CD14-positive monocyte (primary cell): ENCODE results near the gene KCTD5. TPM values are rescaled to one million over a fixed set of nuclear protein-coding genes. Genes with fewer than 3 reads are reported as not detected.

Source experiments
- DNase-seq, 3 donors: peaks; one replicate each; pipeline ENCODE4 v3.0.0-alpha.2; 2011 to 2022
- H2AFZ ChIP-seq: 2 replicates; pipeline ENCODE4 v1.6.0; 2012; ENCODE audit warnings: mild to moderate bottlenecking, low read depth, low read length, inconsistent platforms; ENCODE audit not compliant: insufficient read depth, poor library complexity, severe bottlenecking
- H3K27ac ChIP-seq, 2 donors: 1 replicate in 1 of 2; 2 replicates in 1 of 2; pipeline ENCODE4 v1.5.1; 2012 to 2013; ENCODE audit warnings: low read length in 2 of 2, control low read depth in 1 of 2, inconsistent platforms in 1 of 2, low read depth in 1 of 2, mild to moderate bottlenecking in 1 of 2
- H3K27me3 ChIP-seq, 2 donors: one replicate each; pipeline versions ENCODE4 v1.6.0 to v1.6.1; 2011 to 2013; ENCODE audit warnings: low read length in 2 of 2; ENCODE audit not compliant: control insufficient read depth in 2 of 2, insufficient read depth in 2 of 2
- H3K36me3 ChIP-seq, 2 donors: replicated peaks in 1 of 2; 1 replicate in 1 of 2; 2 replicates in 1 of 2; pipeline versions ENCODE4 v1.5.1 to v1.6.1; 2012 to 2013; ENCODE audit warnings: low read length in 2 of 2, control low read depth in 1 of 2, inconsistent platforms in 1 of 2, mild to moderate bottlenecking in 1 of 2; ENCODE audit not compliant: insufficient read depth in 2 of 2, control insufficient read depth in 1 of 2
- H3K4me1 ChIP-seq, 2 donors: 1 replicate in 1 of 2; 2 replicates in 1 of 2; pipeline versions ENCODE4 v1.5.1 to v1.6.1; 2012 to 2013; ENCODE audit warnings: low read length in 2 of 2, control low read depth in 1 of 2, inconsistent platforms in 1 of 2, mild to moderate bottlenecking in 1 of 2, moderate library complexity in 1 of 2; ENCODE audit not compliant: insufficient read depth in 2 of 2, control insufficient read depth in 1 of 2
- H3K4me2 ChIP-seq: replicated peaks from 2 replicates; pipeline ENCODE3; 2012; ENCODE audit warnings: low read length, moderate library complexity, mild to moderate bottlenecking; ENCODE audit not compliant: poor library complexity, severe bottlenecking; ENCODE audit errors: extremely low read depth
- H3K4me3 ChIP-seq, 3 experiments: fragments of 200-600 bp in 1 of 3; sonication (generic) in 1 of 3; replicated peaks in 1 of 3; 1 replicate in 2 of 3; 2 replicates in 1 of 3; pipeline ENCODE4 v1.5.1; 2011 to 2013; ENCODE audit warnings: low read length in 3 of 3, mild to moderate bottlenecking in 3 of 3, control low read depth in 2 of 3, low read depth in 2 of 3, inconsistent platforms in 1 of 3, moderate library complexity in 1 of 3
- H3K79me2 ChIP-seq: 2 replicates; pipeline ENCODE4 v1.6.0; 2012; ENCODE audit warnings: mild to moderate bottlenecking, control low read depth, inconsistent platforms, low read length, moderate library complexity; ENCODE audit not compliant: insufficient read depth
- H3K9ac ChIP-seq: 2 replicates; pipeline ENCODE4 v1.6.0; 2017; ENCODE audit warnings: low read length, mild to moderate bottlenecking; ENCODE audit not compliant: insufficient read depth, poor library complexity, severe bottlenecking
- H3K9me3 ChIP-seq, 2 donors: replicated peaks in 1 of 2; 1 replicate in 1 of 2; 2 replicates in 1 of 2; pipeline versions ENCODE4 v1.5.1 to v1.6.1; 2012 to 2013; ENCODE audit warnings: low read length in 2 of 2, control low read depth in 1 of 2; ENCODE audit not compliant: control insufficient read depth in 1 of 2, insufficient read depth in 1 of 2
- H4K20me1 ChIP-seq: 2 replicates; pipeline ENCODE4 v1.6.0; 2012; ENCODE audit warnings: mild to moderate bottlenecking, low read length, control low read depth, moderate library complexity; ENCODE audit not compliant: insufficient read depth
- H3K27ac Mint-ChIP-seq, 7 donors: one replicate each; pipeline ENCODE4 v1.8.0; 2020; ENCODE audit warnings: mild to moderate bottlenecking in 7 of 7, mixed read lengths in 7 of 7, moderate library complexity in 6 of 7, inconsistent platforms in 2 of 7
- H3K27me3 Mint-ChIP-seq, 3 donors: one replicate each; pipeline ENCODE4 v1.8.0; 2021 to 2022; ENCODE audit warnings: low read depth in 3 of 3, mild to moderate bottlenecking in 3 of 3, mixed read lengths in 3 of 3, moderate library complexity in 3 of 3, inconsistent platforms in 1 of 3
- H3K36me3 Mint-ChIP-seq, 2 donors: one replicate each; pipeline ENCODE4 v1.8.0; 2020; ENCODE audit warnings: mixed read lengths in 2 of 2, inconsistent platforms in 1 of 2, mild to moderate bottlenecking in 1 of 2
- H3K4me1 Mint-ChIP-seq: one replicate; pipeline ENCODE4 v1.8.0; 2020; ENCODE audit warnings: mild to moderate bottlenecking, mixed read lengths
- H3K4me3 Mint-ChIP-seq, 2 donors: one replicate each; pipeline ENCODE4 v1.8.0; 2020; ENCODE audit warnings: mild to moderate bottlenecking in 2 of 2, mixed read lengths in 2 of 2, moderate library complexity in 1 of 2
- H3K9me3 Mint-ChIP-seq, 7 donors: one replicate each; pipeline ENCODE4 v1.8.0; 2020 to 2022; ENCODE audit warnings: mixed read lengths in 7 of 7, mild to moderate bottlenecking in 6 of 7, moderate library complexity in 6 of 7, inconsistent platforms in 2 of 7
- CTCF ChIP-seq: fragments of 200-600 bp; IDR thresholded peaks from one replicate; pipeline ENCODE4 v1.8.0; 2022; ENCODE audit warnings: antibody characterized with exemption, mild to moderate bottlenecking
- WGBS: methylation state at CpG from one replicate; pipeline ENCODE4 v1.1.5; 2013; ENCODE audit warnings: missing lambda C conversion rate; ENCODE audit not compliant: insufficient coverage; 5-methylcytosine and 5-hydroxymethylcytosine counted together
- intact Hi-C, 2 donors: fragments of 100-400 bp; cut with micrococcal nuclease; formaldehyde crosslinking; loops; one replicate each; pipeline versions ENCODE4 v1.15.0 to v1.15.1; 2023
- polyA plus RNA-seq, 3 donors: library from polyadenylated mRNA; depleted of rRNA in 1 of 3; unstranded in 2 of 3; stranded (reverse) in 1 of 3; fragments of 300-500 nt in 2 of 3; fragments of >200 nt in 1 of 3; fragmentation: Illumina TruSeq in 2 of 3; gene quantifications; 1 replicate in 2 of 3; 2 replicates in 1 of 3; pipeline ENCODE4 v1.2.3, GENCODE V29; 2012 to 2021

Gene KCTD5
- polyA plus RNA-seq, 3 donors: 16.0 to 23.1 (median 21.0) TPM

GRCh38 chr16:2744711-2745110 is 62.4 kb downstream of the KCTD5 start:
- Histone ChIP-seq H3K36me3 (no peaks in the 10 kb centered on the region), H3K4me1 (no peaks in the 10 kb centered on the region), H3K4me2 (no peak overlapping the region), H3K4me3 (no peak overlapping the region), H3K27ac (no peak overlapping the region), H3K9me3 (no peaks in the 10 kb centered on the region), H3K79me2 (no peaks in the 10 kb centered on the region), H3K9ac (no peak overlapping the region), H3K27me3 (no peaks in the 10 kb centered on the region), H4K20me1 (no peaks in the 10 kb centered on the region), H2AFZ (no peak overlapping the region)
- WGBS: 97% methylated on average over 5 of the region's 6 CpGs
- H3K36me3 Mint-ChIP-seq: peaks cover 0 to 4% of the 10 kb centered on the region in 2 donors
- no peaks in the 10 kb centered on the region for H3K4me1 Mint-ChIP-seq
- TF ChIP-seq CTCF: no peak
- intact Hi-C loops: no loop called here
- no peaks in the 10 kb centered on the region for H3K9me3 Mint-ChIP-seq
- DNase-seq: no peak
- H3K4me3 Mint-ChIP-seq: no peak overlapping the region
- peaks cover 0 to 5% (median 3%) of the 10 kb centered on the region in 3 donors for H3K27me3 Mint-ChIP-seq
- no peak overlapping the region for H3K27ac Mint-ChIP-seq

GRCh38 chr16:2745116-2745890 is 63.0 kb downstream of the KCTD5 start:
- Histone ChIP-seq H3K36me3 (no peaks in the 10 kb centered on the region), H3K27ac (no peak overlapping the region), H2AFZ (no peak overlapping the region), H3K79me2 (no peaks in the 10 kb centered on the region), H3K4me2 (no peak overlapping the region), H3K4me3 (no peak overlapping the region), H3K9me3 (no peaks in the 10 kb centered on the region), H3K4me1 (no peaks in the 10 kb centered on the region), H4K20me1 (no peaks in the 10 kb centered on the region), H3K9ac (no peak overlapping the region), H3K27me3 (no peaks in the 10 kb centered on the region)
- DNase-seq: no peak
- TF ChIP-seq CTCF: no peak
- intact Hi-C loops: no loop called here
- Mint-ChIP-seq H3K4me1 (no peaks in the 10 kb centered on the region), H3K27ac (peak overlapping the region in 1 of 7 donors; percentile 10), H3K36me3 (peaks cover 3 to 10% of the 10 kb centered on the region in 2 donors), H3K27me3 (peaks cover 0 to 5% (median 2%) of the 10 kb centered on the region in 3 donors), H3K4me3 (no peak overlapping the region), H3K9me3 (no peaks in the 10 kb centered on the region)
- WGBS: 85% methylated on average over 11 of the region's 15 CpGs
